NCI-H1436 treated with DMSO at 0.1 percent for 48 hours (cell line): ENCODE data around the gene TNFRSF18.

ENCODE experiments used
- DNase-seq: peaks from one replicate; lab custom pipeline; 2025; lab: John Stamatoyannopoulos, UW

The TNFRSF18 gene

DNA sequence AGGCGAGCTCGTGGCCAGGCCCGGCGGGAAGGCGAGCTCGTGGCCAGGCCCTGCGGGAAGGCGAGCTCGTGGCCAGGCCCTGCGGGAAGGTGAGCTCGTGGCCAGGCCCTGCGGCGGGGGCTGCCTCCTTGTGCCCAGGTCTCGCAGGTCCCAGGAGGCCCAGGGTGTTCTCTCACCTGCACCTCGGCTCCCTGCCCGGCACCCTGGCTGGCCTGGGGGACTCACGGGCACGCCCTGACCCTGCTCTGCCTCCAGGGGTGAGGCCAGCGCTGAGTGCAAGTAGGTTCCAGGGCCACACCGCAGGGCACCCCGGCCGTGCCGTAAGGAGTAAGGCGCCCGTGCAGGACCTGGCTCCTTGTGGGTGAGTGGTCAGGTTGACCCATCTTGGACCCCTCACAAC is 21.0 kb upstream of the TNFRSF18 start:
- DNase-seq: no peak

DNA sequence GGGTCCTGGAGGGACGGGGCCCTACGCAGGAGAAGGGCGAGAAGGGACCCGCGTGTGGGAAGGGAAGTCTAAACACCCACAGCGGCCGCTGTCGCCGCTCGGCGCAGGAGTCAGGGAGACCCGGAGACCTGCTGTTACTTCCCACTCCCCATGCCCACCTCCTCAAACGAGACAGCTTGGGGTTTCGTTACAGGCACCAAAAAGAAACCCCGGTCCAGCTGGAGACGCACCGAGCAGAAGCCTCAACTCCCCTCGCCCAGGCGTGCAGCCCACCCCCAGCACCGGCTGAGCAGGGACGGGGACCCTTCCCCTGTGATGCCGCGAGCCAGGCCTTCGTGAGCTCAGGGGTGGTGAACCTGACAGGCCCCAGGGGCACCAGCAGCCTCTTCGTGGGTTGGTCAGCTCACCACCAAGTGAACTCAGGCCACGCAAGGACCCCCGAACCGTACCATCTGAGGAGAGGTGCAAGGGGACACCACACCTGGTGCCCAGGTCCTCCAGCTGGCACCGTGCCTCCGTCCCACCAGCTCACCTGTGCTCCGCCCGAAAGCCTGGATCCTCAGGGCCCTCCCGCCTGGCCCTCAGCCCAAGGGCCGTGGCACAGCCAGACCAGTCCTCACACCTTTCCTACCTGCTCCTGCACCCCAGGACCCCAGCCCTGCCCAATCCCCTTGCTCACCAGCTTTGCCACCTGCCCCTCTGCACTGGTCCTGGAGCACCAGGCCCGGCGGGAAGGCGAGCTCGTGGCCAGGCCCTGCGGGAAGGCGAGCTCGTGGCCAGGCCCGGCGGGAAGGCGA is 20.4 kb upstream of the TNFRSF18 start:
- no peak for DNase-seq

DNA sequence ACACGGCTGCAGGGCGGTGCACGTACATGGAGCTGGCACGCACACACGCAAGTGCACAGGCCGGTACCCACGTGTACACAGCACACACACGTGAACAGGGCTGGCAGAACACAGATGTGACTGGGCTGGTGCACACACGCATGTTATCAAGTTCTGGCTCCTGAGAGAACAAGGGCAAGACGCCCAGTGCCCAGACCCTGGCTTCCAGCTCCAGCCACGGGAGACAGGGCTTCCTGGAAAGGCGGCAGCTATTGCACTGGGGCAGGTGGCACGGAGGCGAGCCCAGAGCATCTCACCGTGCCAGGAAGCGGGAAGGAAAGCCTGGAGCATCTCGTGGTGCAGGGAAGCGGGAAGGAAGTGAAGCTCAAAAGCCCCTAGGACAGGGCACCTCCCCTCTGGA is 19.5 kb upstream of the TNFRSF18 start:
- no peak for DNase-seq

DNA sequence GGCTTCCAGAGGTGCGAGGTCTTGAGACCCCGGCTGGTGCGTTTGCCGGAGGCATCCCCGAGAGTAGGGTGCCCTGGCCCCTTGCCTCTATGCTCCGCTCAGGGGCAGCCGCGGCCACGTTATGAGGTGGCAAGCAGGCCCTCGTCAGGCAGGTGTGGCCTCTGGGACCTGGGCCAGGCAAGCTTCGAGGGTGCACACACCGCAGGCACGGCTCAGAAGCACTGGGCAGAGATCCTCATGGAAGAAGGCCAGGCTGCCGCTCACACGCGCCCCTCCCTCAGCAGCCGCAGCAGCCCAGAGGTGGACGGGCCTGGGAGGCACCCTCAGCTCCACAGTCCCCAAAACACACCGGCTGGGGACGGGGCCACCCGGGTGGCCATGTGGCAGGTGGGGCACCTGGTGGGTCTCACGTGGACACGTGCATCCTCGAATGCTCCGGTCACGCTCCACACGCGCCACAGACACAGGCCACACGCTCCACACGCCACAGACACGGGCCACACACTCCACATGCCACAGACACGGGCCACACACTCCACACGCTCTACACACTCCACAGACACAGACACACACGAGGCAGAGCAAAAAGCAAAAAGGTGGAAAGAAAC is 18.9 kb upstream of the TNFRSF18 start:
- no peak for DNase-seq

DNA sequence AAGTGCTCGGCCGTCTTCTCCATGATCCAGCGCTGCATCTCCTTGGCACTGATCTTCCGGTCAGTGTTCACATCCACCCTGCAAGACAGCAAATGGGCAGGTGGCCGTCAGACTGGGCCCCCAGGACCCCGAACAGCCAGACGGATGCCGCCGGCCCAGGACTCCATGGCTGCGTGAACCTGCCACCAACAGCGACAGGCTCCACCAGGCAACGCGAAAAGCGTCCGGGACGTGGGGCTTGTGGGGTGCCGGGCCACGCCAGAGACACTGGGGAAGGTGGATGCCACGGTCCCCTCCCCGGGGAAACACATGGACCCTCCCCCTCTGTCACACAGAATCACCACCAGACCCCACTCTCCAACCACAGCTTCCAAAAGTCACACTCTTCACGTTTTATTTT is 17.5 kb upstream of the TNFRSF18 start:
- DNase-seq: no peak

DNA sequence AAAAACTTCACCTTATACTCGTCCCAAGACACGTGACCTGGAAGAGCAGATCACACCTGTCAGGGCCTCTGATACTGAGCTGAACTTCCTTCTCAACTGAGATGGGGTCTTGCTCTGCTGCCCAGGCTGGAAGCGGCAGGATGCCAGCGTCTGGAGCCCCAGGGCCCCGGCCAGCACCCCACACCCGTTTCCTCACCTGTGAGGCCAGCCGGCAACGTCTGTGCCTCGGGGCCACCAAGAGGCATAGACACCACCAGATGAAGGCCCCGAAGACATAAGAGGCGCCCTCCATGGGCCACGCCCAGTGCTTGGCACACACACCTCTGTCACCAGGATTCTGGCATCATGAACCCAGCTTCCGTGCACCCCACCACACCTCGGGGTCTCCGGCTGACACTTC is 16.9 kb upstream of the TNFRSF18 start:
- no peak for DNase-seq

DNA sequence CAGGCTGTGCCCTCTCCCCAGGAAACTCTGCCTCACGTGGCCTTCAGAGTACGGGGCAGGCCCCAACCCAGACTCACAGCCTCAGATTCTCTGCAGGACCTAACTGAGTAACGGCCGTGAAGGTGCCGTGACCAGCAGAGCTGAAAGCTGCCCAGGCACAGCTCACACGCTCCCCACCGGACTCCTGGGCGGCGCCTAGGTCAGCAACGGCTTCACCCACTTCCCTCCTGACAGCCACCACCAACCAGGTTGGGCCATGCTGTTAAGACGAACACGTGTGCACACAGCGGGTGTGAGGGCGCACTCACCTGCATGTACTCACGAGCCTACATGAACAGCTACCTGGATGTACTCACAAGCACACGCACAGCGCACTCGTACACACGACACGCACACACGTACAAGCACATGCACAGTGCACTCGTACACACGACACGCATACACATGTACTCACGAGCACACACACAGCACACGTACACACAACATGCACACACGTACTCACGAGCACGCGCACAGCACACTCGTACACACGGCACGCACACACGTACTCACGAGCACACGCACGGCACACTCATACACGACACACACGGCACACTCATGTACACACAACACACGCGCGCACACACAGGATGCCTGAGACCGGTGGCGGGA is 16.3 kb upstream of the TNFRSF18 start:
- DNase-seq: no peak

DNA sequence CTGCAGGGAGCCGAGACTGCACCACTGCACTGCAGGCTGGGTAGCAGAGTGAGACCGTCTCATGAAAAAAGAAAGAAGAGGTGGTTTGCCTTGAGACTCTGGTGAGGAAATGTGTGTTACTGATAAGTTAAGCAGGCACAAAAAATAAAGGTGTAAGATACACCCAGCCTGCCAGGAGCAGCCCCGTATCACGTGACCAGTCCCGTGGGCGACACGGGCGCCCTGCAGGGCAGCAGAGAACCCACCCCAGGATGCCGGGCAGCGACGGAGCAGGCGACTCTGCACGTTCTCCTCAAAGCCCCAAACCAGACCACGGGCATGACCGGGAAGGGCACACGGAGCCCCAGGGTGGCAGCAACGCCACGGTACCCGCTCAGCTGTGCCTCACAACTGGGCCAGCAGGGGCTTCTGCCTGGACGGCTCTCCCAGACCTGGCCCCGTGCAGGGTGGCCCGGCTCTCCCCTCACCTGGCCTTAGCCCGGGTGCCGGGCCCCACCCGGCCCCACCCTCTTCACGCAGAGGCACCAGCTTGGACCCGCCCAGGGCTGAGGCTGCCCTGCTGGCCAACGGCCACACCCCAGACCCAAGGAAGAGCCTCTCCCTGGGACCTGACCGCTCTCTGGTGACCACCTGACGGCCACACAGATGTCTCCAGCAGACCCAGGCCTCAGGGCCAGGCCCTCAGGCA is 15.6 kb upstream of the TNFRSF18 start:
- no peak for DNase-seq

DNA sequence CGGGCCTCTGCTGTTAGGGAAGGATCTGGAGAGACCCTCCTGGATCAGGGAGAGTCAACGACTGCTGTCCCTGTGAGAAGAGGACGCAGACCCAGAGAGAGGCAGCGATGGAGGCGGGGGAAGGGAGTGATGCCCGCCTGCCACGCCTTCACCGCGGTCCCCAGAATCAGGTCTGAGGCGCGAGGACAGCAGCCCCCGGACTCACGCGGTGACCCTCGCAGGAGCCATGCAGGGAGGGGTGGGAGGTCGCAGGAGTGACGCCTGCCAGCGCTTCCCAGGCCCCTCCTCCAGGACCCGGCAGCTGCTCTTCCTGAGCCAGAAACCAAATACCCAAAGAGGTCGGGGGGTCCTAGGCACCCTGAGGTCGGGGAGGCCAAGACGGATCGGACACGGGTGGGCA is 13.8 kb upstream of the TNFRSF18 start:
- no peak for DNase-seq

DNA sequence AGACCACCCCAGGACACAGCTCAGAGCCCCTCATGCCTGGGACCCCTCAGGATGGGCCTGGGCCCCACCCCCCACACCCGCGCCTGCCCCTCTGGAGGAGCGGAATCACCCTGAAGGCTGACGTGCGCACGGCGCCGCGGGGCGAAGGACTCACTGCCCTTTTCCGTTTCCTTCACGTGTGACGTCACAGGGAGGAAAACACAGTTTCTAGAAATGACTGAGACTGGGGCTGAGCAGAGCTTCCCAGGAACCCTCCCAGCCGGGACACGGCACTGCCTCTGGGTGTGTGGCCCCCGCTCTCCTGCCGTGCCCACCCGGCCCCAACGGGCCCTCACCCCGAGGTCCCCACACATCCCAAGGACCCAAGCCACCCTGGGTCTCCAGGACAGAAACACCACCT is 12.9 kb upstream of the TNFRSF18 start:
- DNase-seq: no peak

DNA sequence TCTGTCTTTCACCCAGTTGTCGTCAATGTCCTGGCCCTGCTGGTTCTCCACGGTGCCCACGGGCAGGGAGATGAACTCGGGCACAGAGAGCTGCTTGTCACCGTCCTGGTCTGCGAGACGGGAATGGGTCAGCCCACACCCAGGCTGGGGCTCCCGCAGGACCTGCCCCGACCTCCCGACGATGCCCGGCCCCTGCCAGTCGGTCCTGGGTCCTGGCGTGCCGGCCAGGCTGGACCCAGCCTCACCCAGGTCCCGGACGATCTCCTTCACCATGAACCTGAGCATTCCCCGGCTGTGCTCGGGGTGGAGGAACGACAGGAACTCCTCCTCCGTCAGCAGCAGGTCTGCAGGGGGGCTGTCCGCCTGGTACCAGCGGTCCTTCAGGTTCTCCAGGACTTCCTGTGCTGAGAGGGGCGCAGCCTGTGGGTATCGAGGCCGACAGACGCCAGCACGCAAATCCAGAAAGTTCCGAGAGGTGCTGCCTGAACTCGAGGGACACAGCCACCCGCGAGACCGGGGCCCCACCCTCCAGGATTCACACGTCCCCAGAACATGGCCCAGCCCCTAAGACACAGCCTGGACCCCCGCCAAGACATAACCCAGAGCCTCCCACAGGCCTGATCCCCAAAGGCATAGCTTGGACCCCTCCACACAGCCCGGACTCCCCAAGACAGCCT is 12.3 kb upstream of the TNFRSF18 start:
- no peak for DNase-seq

DNA sequence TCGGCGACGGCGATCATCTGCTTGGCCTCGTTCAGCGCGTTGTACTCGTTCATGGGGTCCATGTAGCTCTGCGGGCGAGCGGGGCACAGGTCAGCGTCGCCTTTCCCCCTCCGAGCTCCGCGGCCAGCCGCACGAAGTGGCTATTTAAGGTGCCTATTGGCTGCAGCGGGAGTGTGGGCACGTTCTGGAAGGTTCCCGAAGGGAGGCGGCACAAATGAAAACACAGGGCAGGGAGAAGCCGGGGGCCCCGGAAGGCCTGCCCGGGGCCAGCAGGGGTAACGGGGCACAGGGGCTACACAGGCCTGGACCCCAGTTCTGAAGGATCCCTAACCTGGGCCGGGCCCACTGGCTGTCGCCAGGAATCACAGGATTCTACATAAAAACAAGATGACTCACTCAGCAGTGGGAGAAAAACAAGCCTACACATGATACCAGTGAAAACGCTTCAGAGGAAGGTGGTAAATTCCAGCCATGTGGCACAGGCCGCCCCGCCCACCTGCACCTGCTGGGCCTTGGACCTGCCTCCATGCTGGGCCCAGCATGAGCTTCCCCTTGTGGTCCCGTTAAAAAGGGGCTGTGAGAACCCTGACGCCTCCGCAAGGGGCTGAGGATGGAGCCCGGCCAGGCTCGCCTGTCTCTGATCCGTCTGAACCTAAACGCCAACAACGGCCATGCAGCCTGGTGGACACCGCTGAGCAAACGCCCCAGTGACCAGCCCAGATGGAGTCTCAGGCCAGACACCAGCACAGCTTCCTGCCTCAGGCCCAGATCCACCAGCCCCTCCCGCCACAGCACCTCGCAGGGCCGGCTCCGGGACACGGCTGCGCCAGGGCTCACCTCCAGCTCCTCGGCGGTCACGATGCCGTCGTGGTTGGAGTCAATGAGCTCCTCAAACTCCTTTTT is 11.5 kb upstream of the TNFRSF18 start:
- no peak for DNase-seq

DNA sequence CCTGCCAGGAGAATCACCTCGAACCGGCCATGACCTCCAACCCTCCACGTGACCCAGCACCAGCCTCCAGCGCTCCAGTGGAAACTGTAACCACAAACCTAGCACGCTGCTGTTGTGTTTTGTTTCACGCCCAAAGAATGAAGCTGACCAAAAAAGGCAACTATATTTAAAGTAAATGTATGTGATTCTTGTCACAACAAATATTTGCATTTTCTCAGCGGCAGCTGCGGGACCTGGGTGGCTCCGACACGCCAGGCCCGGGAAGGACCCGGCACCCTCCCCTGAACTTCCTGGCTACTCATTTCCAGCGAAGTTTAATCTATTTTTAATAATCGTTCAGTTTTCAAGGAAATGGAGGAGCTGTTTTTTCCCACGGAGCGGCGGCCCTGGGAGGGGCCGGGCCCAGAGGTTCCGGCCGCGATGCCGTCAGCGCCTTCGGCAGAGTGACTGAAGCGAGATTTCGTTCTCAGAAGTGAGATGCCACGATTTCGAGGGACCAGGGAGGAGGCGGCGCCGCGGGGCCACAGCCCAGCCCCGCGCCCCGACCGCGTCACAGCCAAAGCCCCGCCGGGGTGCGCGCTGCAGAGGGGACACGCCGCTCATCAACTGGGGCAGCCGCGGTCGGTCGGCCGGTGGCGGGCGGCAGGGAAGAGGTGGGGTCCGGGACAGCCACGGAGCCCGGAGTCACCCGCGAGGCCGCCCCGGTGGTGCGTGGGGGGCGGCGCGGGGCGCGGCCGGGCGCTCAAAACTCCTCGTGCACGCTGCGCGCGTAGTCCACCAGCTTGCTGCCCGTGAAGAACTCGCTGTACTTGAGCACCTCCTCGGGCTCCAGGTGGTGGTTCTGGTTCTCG is 10.6 kb upstream of the TNFRSF18 start:
- no peak for DNase-seq

DNA sequence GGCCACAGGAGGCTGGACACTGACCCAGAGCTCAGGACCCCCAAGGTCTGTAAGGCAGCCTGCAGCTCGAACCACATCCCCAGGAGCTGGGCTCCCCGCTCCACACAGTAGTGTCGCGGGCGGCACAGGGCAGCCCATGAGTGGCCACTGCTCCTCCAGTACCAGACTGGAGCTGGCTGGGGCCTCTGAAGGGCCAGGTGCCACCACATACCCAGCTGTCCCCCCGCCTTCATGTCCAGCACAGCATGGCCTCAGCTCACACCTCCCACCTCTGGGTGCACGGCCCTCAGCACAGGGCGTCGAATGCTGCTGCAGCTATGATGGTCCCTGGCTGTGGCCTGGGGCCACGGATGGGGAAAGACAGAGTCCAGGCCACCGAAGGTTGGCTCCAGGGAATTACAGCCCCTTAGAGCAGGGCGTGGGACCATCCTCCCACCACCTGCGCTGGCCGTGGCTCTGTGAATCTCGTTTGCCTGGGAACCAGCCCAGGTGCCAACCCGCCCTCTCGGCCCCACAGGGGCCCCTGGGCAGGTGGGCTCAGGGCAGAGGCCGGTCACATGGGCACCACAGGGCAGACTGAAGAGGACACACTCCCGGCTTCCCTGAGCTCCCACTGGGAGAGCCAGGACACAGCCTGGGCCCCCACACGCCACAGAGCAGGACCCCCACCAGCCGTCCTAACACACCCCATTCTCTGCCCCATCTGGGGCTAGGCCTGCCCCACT is 9.7 kb upstream of the TNFRSF18 start:
- DNase-seq: no peak

DNA sequence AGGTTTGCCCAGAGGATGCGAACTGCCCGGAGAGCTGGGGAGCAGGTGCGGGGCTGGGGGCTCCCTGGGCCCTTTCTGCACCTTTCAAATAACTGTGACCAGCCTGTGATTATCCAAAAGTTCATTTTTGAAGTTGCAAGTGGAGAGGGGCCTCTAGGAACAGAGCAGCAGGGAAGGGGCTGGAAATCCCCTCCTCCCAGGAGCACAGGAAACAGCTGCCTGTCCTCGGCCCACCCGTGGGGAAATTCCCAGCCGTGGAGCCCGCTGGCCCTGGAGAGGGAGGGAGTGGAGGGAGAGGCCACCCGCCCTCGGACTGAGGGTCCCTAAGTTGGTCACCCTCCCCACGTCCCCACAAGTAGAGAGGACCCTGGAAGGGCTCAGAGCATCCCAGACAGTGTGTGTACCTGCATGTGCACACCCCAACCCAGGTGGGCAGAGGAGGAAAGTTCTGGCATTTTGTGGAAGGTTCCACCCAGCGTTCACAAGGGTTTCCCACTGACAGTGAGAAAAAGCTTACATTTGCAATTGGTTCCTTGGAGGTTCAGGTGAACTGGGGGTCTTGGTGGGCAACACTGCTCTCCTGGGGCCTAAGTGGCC is 8.8 kb upstream of the TNFRSF18 start:
- DNase-seq: no peak

DNA sequence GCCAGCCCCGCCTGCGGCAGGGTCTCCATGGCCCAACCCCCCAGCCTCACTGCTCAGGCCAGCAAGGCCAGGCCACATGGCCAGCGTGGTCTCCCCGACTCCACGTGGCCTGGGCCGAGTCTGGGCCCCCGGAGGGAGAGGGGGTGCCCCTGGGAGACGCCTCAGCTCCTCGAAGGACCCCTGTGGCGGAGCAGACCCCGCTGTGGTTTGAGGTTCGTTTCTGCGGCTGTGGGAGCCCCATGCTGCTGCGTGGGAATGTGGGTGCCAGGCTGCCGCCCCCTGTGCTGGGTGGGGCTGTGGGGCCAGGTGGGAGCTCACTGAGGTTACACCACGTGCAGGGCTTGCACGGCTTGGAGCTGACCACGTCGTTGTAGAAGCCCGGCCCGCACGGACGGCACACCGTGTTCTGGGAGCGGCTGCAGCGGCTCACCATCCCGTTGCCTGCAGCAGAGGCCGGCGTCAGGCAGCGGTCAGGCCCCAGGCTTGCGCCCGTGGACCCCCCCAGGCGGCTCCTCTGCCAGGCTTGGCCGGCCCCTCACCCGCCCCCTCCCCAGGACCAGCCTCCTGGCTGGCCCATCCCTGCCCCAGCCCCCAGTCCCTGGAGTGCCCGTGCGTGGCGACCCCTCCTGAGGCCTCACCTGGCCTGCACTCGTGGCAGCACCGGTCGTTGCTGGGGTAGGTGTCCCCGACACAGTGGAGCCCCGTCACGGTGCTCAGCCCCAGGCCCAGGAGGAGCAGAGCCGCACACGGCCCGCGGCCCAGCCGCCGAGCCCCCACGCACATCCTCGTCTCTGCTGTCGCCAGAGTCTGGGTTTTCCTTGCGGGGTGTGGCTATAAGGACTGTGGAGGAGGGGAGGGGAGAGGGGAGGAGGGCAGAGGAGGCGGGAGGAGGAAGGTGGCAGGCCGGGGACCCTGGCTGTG is 7.2 kb upstream of the TNFRSF18 start, which contains the start of gene TNFRSF4:
TNFRSF4 (minus strand) TSS at position 809 of the 921 bp plus-strand sequence; CDS start at position 783, 26 bp downstream.
- no peak for DNase-seq

DNA sequence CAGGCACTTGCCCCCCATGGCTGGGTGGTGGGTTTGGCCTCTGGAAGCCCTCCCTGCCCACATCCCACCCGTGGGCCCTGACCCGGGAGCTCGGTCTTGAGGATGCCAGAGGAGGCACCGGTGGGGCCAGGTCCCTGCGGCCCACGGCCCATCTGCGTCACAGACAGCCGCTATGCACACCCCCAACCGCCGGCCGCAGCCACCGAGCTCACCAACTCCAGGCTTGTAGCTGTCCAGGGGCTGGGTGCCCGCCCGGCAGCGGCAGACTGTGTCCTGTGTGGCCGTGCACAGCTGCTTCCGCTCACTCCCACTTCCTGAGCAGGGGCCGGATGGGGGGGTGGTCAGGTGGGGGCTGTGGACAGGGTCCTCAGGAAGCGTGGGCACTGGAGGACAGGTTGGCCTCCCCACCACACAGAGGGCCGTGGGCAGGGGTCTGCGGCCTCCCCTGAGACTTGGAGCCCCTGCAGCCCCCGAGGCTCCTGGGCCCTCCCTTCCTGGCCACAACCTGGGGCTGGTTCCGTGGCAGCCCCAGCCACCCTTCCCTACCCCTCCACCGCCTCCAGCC is 6.5 kb upstream of the TNFRSF18 start:
- no peak for DNase-seq
